Peyer's patch (tissue), 4 donors: ENCODE data around the gene AASDH.

Source experiments
- POLR2A ChIP-seq, 2 donors: fragments of 450-650 bp; IDR thresholded peaks; one replicate each; pipeline ENCODE4 v1.5.1; 2017; ENCODE audit warnings: antibody characterized with exemption in 2 of 2, mild to moderate bottlenecking in 2 of 2, moderate library complexity in 2 of 2
- TF ChIP-seq, protein P1 (sequence below), 6 experiments: fragments of 450-650 bp in 4 of 6; fragments of 200-600 bp in 2 of 6; sonication (generic) in 1 of 6; IDR thresholded peaks; one replicate each; pipeline ENCODE4 v1.5.1; 2017 to 2019; ENCODE audit warnings: antibody characterized with exemption in 6 of 6, mild to moderate bottlenecking in 3 of 6, moderate library complexity in 1 of 6

DNA sequence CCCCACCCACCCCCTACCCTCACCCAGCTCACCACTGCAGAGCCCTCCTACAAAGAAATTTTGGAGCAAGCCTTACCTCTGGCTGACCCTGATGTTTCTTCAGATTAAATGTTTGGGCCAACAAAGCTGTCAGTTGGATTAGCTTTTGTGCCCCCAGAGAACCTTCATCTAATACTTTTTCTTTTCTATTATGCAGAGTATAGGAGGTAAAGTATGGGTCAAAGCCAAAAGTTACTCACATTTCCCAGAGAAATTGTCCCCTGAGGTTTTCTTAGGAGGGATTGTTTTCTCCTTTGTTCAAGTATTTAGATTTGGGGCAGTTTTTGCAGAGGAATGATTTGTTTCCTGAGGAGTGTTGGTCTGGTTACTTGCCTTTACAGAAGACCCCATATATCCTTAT is 69.5 kb downstream of the AASDH start:
- TF ChIP-seq POLR2A (IDR thresholded peaks at IDR 0.05): no peak
- TF ChIP-seq, protein P1, sequence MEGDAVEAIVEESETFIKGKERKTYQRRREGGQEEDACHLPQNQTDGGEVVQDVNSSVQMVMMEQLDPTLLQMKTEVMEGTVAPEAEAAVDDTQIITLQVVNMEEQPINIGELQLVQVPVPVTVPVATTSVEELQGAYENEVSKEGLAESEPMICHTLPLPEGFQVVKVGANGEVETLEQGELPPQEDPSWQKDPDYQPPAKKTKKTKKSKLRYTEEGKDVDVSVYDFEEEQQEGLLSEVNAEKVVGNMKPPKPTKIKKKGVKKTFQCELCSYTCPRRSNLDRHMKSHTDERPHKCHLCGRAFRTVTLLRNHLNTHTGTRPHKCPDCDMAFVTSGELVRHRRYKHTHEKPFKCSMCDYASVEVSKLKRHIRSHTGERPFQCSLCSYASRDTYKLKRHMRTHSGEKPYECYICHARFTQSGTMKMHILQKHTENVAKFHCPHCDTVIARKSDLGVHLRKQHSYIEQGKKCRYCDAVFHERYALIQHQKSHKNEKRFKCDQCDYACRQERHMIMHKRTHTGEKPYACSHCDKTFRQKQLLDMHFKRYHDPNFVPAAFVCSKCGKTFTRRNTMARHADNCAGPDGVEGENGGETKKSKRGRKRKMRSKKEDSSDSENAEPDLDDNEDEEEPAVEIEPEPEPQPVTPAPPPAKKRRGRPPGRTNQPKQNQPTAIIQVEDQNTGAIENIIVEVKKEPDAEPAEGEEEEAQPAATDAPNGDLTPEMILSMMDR (IDR thresholded peaks at IDR 0.05): no peak
